HCT116 (cell line): ENCODE data around the gene PLD6.

ENCODE experiments used
- EZH2 ChIP-seq: fragments of 200-600 bp; sonication (generic); IDR thresholded peaks from 2 replicates; pipeline ENCODE4 v1.6.1; 2017; ENCODE audit warnings: antibody characterized with exemption, mixed run types
- TCF7L2 ChIP-seq: IDR thresholded peaks from 2 replicates; pipeline ENCODE4 v1.7.0; 2011; ENCODE audit warnings: borderline replicate concordance, inconsistent platforms; ENCODE audit not compliant: insufficient read depth, insufficient read length; ENCODE audit errors: extremely low read depth
- TF ChIP-seq, protein P1 (sequence below), 3 experiments: fragments of 200-600 bp in 1 of 3; sonication (generic) in 1 of 3; IDR thresholded peaks in 2 of 3; conservative IDR thresholded peaks in 1 of 3; 2 replicates each; pipeline ENCODE4 v1.5.1; 2012 to 2017; ENCODE audit warnings: low read depth in 2 of 3, low read length in 2 of 3, antibody characterized with exemption in 1 of 3, borderline replicate concordance in 1 of 3, control low read depth in 1 of 3, mild to moderate bottlenecking in 1 of 3, mixed read lengths in 1 of 3, mixed run types in 1 of 3, moderate library complexity in 1 of 3; ENCODE audit not compliant: insufficient read depth in 1 of 3

GRCh38 chr17:17196776-17197175 lies 9.4 kb downstream of the PLD6 start:
- TF ChIP-seq, protein P1, sequence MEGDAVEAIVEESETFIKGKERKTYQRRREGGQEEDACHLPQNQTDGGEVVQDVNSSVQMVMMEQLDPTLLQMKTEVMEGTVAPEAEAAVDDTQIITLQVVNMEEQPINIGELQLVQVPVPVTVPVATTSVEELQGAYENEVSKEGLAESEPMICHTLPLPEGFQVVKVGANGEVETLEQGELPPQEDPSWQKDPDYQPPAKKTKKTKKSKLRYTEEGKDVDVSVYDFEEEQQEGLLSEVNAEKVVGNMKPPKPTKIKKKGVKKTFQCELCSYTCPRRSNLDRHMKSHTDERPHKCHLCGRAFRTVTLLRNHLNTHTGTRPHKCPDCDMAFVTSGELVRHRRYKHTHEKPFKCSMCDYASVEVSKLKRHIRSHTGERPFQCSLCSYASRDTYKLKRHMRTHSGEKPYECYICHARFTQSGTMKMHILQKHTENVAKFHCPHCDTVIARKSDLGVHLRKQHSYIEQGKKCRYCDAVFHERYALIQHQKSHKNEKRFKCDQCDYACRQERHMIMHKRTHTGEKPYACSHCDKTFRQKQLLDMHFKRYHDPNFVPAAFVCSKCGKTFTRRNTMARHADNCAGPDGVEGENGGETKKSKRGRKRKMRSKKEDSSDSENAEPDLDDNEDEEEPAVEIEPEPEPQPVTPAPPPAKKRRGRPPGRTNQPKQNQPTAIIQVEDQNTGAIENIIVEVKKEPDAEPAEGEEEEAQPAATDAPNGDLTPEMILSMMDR (IDR thresholded peaks at IDR 0.05 in 2 of 3, conservative IDR thresholded peaks at IDR 0.05 in 1 of 3; ENCODE audit: borderline replicate concordance in 1 of 3, insufficient read depth in 1 of 3, low read depth in 2 of 3, low read length in 2 of 3), result no peak
- TF ChIP-seq EZH2, result no peak
- no peak for TF ChIP-seq TCF7L2
